Limb (tissue), 2 donors: ENCODE results near the gene PRAC1.
A peak's percentile ranks its signal among the peaks of the same experiment; 100 is the strongest.
"Not testable (repeated sequence)": the region's sequence is repeated elsewhere in the genome, so short reads cannot be mapped to it uniquely, and the experiment has no call there.

Source experiments
- DNase-seq, 2 donors: peaks; one replicate each; pipeline ENCODE4 v3.0.0-alpha.2; 2016; ENCODE audit errors: extremely low spot score in 2 of 2

The PRAC1 gene

DNA sequence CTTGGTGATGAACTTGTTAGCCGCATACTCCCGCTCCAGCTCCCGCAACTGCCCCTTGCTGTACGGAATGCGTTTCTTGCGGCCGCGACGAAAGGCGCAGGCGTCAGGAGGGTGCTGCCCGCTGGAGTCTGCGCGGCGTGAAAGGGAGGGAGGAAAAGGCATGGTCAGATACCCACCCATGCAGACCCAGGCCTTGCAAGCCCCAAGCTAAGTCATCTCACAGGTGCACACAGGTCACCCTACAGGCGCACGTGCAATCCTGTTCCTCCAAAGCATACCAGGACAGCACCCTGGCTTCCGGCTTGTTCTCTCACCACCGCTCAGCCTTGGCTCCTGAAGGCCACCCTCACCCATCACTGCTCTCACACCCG is 4.6 kb upstream of the PRAC1 start:
- DNase-seq, result no peak

DNA sequence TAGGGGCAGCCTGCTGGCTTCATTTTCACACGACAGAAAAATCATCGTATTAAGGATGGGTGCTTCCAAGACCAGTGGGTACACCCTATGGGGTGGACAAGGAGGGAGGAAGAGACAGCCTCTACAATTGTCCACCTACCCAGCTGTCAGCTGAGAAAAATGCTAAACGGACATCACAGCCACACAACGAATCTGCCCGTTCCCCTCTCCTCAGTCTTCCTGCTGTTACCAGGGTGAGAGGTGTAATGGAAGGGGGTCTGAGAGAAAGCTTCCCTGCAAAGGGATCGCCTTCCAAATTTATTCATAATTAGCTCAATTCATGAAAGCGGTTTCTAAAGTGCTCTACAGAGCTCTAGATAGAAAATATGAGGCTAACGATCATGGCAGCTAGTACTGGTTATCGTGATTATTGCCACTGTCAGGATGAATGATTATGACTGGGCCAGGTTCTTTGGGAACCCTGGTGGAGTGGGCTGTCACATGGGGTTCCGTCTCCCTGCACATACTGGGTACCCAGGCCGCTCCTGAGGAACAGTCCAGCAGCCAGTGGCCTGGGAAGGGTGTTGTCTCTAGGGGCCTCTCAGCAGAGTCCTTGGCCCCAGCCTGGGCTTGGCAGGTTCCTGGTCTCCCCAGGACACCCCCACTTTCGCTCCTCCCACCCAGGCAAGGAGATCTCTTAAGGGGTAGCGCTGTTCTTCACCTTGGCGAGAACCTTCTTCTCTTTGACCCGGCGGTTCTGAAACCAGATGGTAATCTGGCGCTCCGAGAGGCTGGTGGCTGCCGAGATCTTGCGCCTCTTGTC is 4.0 kb upstream of the PRAC1 start:
- DNase-seq, result no peak

- peak in 1 of 2 donors; percentile 38 for DNase-seq
Measured at GRCh38 chr17:48725288-48726064, 3.2 kb upstream of the PRAC1 start.

DNA sequence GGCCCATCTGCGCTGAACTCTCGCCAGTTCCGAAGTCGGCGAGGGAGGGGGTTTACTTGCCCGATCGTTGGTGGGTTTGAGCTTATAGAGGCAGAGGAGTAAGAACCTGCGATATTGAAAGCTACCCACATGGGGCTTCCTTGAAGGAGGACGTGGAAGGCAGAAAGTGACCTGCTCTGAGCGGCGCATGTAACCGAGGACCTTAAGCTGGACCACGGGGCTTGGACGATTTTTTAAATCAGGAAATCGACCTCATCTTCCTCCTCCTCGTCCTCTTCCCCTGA is 2.6 kb upstream of the PRAC1 start:
- DNase-seq, result no peak

DNA sequence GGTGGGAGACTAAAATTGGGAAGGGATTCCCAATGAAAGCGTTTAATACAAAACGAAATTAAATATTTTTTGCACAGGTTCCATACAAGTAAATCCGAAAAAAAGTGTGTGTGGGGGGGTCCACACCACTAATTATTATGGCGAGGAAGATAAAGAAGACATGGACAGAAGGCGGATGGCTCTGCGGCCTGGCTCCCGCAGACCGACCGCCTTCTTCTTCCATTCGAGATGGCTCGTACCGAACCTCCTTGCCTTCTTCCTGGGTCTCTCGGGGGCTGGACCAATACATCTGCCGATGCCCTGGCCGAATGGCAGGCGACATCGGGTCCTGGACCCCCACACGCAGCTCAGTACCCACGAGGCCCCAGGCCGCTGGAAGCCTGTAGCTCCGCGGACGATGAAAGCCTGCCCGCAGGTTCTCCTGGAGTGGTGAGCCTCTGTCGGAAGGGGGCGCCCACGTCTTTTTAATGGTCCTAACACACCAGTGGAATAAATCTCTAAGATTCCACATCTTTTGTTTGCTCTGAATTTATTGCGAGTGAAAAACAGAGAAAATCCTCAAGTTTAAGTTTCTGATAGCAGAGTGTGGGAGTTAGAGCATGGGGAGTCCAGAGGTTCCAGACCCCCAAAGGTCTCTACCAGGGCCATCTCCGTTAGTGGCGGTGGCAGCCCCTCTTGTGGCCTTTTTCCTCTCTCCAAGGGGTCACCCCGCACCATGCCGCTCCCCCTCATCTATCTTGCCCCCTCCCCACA is 2.1 kb upstream of the PRAC1 start:
- peak; percentile 84 to 92 for DNase-seq

GRCh38 chr17:48723423-48724250 is 1.3 kb upstream of the PRAC1 start:
- peak in 1 of 2 donors; percentile 58 for DNase-seq

DNA sequence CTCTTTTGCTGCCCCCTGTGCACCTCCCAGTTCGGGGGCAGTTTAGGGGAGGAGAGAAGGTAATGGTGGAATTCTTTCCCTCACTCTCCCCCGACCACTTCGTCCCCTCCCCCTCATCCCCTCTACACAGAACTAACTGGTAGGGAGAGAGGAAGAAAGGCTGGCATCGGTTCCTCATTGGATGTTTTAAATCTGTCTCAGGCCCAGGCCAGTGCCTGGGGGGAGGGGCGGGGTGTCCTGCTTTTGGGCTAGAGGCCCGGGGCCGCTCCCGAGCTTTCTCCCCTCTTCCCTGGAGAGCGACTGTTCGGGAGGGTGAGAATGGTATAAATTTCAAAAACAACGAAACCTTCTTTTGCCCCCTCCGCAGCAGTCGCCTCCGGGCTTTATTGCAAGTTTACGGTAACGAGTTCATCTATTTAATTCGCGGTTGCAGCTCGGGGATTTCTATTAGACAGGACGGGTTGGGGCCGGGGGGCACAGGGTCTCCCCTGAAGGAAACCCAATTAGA is 651 bp upstream of the PRAC1 start, which contains the start of gene PRAC2:
Gene PRAC2, plus strand, starts transcription at position 271 of the 508 bp plus-strand sequence. CDS start 1,226 bp downstream, outside the sequence.
- peak in 1 of 2 donors; percentile 56 for DNase-seq

GRCh38 chr17:48721009-48721402 is 1.3 kb downstream of the PRAC1 start:
- no peak for DNase-seq

GRCh38 chr17:48720266-48721008 is 1.9 kb downstream of the PRAC1 start:
- DNase-seq, result no peak

- DNase-seq, result peak in 1 of 2 donors; percentile 67
Measured at GRCh38 chr17:48719642-48720265, 2.6 kb downstream of the PRAC1 start.

DNA sequence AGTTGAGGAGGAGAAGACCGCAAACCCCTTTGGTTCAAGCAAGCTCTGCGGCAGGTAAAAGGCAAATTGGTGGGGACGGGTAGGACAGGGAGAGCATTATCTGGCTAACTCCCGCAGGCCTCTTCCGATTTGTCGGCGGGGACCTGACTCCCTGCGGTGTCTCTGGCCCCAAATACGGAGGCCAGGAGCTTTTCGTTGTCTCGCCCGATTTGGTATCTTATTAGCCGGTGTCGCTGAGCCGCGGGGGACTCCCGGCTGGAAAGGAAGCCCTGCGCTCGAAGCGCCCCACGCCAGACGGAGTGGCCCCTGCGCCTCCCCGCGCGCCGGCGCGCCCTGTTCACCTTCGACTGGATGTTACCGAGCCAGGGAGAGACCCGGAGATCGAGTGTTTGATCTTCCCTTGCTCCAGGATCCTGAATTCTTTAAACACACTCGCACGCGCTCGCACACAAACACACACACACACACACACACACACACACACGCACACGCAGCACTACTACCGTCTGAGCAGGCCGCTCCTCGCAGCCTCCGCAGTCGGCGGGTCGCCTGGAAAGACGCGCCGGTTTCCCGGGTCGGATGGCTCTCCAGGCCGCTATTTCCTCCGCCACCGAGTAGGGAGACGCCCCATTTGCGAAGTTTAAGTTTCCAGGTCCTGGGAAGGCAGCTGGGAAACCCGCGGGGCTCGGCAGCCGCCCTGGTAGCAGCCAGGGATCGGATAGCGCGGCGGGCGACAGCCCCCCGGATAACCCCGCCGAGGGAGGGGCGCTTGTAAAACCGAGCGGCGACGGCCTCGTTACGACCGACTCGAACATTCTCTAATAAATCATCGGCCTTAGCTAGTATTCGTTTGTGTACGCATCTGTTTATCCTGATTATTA is 3.3 kb downstream of the PRAC1 start:
- DNase-seq, result peak in 1 of 2 donors; percentile 78

- peak in 1 of 2 donors; percentile 71 for DNase-seq
Measured at GRCh38 chr17:48718227-48718760, 4.0 kb downstream of the PRAC1 start.

GRCh38 chr17:48717367-48718226 is 4.7 kb downstream of the PRAC1 start:
- DNase-seq, result no peak

GRCh38 chr17:48716549-48716948 is 5.8 kb downstream of the PRAC1 start:
- DNase-seq, result not testable (repeated sequence)

GRCh38 chr17:48715496-48716399 is 6.6 kb downstream of the PRAC1 start:
- no peak for DNase-seq

DNA sequence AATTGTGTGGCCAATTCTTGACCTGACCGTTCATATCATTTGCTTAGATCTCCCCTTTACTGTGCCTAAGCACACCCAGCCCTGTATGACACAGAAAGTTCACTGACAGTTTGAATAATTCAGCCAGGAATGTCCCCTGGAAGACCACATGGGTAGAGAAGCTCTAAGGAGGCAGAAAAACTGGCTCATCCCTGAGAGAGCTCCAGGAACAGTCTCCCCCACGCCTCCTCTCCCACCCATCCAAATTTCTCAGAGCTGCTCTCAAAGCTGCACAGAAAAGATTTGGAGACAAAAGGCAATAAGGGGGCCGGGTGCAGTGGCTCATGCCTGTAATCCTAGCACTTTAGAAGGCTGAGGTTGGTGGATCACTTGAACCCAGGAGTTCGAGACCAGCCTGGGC is 11.2 kb downstream of the PRAC1 start:
- DNase-seq, result no peak
